GM19099 (cell line): ENCODE results near the gene AGRN.

Source experiments
- POLR2A ChIP-seq: IDR thresholded peaks from 3 replicates; pipeline ENCODE4 v1.6.1; 2011; ENCODE audit warnings: low read depth; ENCODE audit not compliant: insufficient read length; ENCODE audit errors: extremely low read depth

Gene AGRN

GRCh38 chr1:1069711-1070676 lies 50.1 kb downstream of the AGRN start:
- no peak for TF ChIP-seq POLR2A

GRCh38 chr1:1071486-1072298 lies 51.8 kb downstream of the AGRN start:
- no peak for TF ChIP-seq POLR2A

GRCh38 chr1:1072299-1072848 lies 52.5 kb downstream of the AGRN start:
- no peak for TF ChIP-seq POLR2A

GRCh38 chr1:1072849-1073742 lies 53.2 kb downstream of the AGRN start:
- TF ChIP-seq POLR2A = no peak

- no peak for TF ChIP-seq POLR2A
Observed at GRCh38 chr1:1073743-1074587, 54.0 kb downstream of the AGRN start, which contains the start of gene RNF223. TSS of gene RNF223 (minus strand) at chr1:1074306. CDS start at chr1:1072566, 1,740 bp downstream.

GRCh38 chr1:1074631-1075147 lies 54.8 kb downstream of the AGRN start:
- no peak for TF ChIP-seq POLR2A

GRCh38 chr1:1075148-1075935 lies 55.4 kb downstream of the AGRN start:
- no peak for TF ChIP-seq POLR2A

GRCh38 chr1:1079408-1080121 lies 59.6 kb downstream of the AGRN start:
- no peak for TF ChIP-seq POLR2A

- TF ChIP-seq POLR2A = no peak
Observed at GRCh38 chr1:1080122-1080757, 60.3 kb downstream of the AGRN start.

- no peak for TF ChIP-seq POLR2A
Observed at GRCh38 chr1:1080951-1081310, 61.0 kb downstream of the AGRN start.
